Natural killer cell treated with Interleukin-12 subunit alpha and Interleukin-12 subunit beta and Interleukin-15 and Interleukin-18, amount 100 ng/mL, for 72 hours (primary cell): ENCODE measurements around the gene ARHGEF16. TPM values are rescaled to one million over a fixed set of nuclear protein-coding genes. Genes with fewer than 3 reads are reported as not detected.

ENCODE experiments used
- ATAC-seq, 2 donors: fragments of 150-1000 bp; cut with Tn5 transposase in 1 of 2; sonication (Bioruptor Pico), chemical (Tn5 transposase) in 1 of 2; 2 replicates each; pipeline ENCODE4 v1.10.0; 2021
- DNase-seq: peaks from one replicate; pipeline ENCODE4 v3.0.0; 2022; ENCODE audit warnings: low spot score
- H3K27ac Mint-ChIP-seq, 2 donors: 1 replicate in 1 of 2; 2 replicates in 1 of 2; pipeline ENCODE4 v1.8.0; 2022; ENCODE audit warnings: mixed read lengths in 2 of 2, mild to moderate bottlenecking in 1 of 2, moderate library complexity in 1 of 2
- H3K27me3 Mint-ChIP-seq, 2 donors: 1 replicate in 1 of 2; 2 replicates in 1 of 2; pipeline ENCODE4 v1.8.0; 2022; ENCODE audit warnings: mixed read lengths in 2 of 2
- H3K36me3 Mint-ChIP-seq: one replicate; pipeline ENCODE4 v1.8.0; 2022; ENCODE audit warnings: mixed read lengths
- H3K4me1 Mint-ChIP-seq, 2 donors: 1 replicate in 1 of 2; 2 replicates in 1 of 2; pipeline ENCODE4 v1.8.0; 2022; ENCODE audit warnings: low read depth in 2 of 2, mixed read lengths in 2 of 2, mild to moderate bottlenecking in 1 of 2
- H3K4me3 Mint-ChIP-seq: one replicate; pipeline ENCODE4 v1.8.0; 2022; ENCODE audit warnings: mixed read lengths
- H3K9me3 Mint-ChIP-seq: 2 replicates; pipeline ENCODE4 v1.8.0; 2022; ENCODE audit warnings: mixed read lengths
- total RNA-seq, 2 donors: library from RNA; stranded (reverse); gene quantifications; one replicate each; pipeline ENCODE4 v1.2.3, GENCODE V29; 2022

Gene ARHGEF16
- total RNA-seq, 2 donors from 2014 or later: not detected

DNA sequence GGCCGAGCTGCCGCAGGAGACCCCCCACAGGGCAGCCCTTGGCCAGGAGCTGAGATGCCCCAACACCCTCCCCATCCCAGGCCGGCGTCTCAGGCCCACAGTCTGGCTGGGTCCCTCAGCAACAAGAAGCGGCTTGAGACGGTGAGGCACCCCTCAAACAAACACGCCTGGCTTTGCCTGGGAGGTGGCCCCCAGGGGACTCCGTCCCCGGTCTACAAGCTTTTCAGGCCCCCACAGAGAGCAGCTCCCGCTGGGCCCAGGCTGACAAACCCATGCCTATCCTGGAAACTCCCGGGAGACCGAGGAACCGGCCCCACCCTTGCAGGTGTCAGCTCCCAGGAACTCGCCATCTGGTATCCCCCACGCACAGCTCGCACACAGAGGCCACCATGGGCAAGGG, 67.0 kb downstream of the ARHGEF16 start:
- no peaks in the 10 kb centered on the region for H3K4me1 Mint-ChIP-seq
- DNase-seq (no peak), ATAC-seq (no peak)
- no peaks in the 10 kb centered on the region for H3K36me3 Mint-ChIP-seq
- H3K27me3 Mint-ChIP-seq: no peaks in the 10 kb centered on the region
- no peak overlapping the region for H3K4me3 Mint-ChIP-seq
- H3K27ac Mint-ChIP-seq: no peak overlapping the region
- no peaks in the 10 kb centered on the region for H3K9me3 Mint-ChIP-seq

DNA sequence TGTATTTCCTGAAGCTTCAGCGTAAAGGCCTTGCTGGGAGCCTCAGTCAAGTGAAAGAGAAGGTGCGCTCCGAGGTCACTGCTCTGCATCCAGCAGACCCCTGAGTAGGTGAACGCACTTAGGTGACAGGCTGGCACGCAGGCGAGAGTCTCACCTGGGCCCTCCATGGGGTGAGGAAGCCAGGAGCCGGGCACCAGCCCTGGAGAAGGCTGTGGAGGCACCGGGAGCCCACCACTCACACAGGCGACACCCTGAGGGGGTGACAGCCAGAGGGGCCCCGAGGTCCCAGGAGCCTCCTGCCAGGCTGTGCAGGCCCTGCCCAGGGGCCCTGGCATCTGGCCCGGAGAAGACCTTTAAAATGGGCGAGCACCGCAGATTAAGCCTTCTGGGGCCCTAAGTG, 67.6 kb downstream of the ARHGEF16 start:
- Mint-ChIP-seq H3K9me3 (no peaks in the 10 kb centered on the region), H3K4me3 (no peak overlapping the region)
- ATAC-seq: no peak

DNA sequence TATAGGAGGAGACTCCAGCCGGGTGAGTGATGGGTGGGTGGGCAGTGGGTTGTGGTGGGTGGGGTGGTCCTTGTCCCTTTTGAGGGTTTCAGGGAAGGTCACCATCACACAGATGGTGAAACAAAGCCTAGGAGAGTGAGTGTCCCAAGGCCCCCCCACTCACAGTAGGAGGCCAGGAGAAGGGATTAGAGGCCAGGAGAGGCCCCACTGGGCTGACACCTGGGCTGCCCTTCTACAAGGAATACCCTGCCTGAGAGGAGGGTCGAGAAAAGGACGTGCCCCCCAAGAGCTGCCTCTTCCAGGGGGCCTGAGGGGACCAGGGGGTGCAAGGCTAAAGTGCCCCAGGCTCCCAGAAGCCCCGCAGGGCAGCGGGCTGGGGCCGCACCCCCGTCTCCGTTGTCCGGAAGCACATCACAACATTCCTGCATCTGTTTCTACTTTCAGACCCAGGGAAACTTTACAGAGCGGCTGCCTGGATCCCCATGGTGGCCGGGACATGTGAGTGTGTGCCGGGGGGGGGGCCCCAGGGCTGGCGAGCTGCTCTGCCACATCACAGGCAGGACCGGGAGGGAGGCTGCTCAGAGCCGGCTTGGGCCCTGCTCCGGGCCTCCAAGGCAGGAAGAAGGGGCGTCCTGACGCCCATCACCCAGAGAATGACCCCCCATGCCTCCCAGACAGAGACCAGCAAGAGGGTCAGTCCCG, 68.2 kb downstream of the ARHGEF16 start:
- no peak overlapping the region for H3K27ac Mint-ChIP-seq
- H3K36me3 Mint-ChIP-seq: no peaks in the 10 kb centered on the region
- H3K27me3 Mint-ChIP-seq: no peaks in the 10 kb centered on the region
- H3K9me3 Mint-ChIP-seq: no peaks in the 10 kb centered on the region
- DNase-seq (no peak), ATAC-seq (no peak)
- no peaks in the 10 kb centered on the region for H3K4me1 Mint-ChIP-seq
- no peak overlapping the region for H3K4me3 Mint-ChIP-seq

More for the DNA sequence above, 67.6 kb downstream of the ARHGEF16 start:
- Mint-ChIP-seq H3K36me3 (no peaks in the 10 kb centered on the region), H3K27me3 (no peaks in the 10 kb centered on the region), H3K27ac (no peak overlapping the region), H3K4me1 (no peaks in the 10 kb centered on the region)
- DNase-seq: no peak

DNA sequence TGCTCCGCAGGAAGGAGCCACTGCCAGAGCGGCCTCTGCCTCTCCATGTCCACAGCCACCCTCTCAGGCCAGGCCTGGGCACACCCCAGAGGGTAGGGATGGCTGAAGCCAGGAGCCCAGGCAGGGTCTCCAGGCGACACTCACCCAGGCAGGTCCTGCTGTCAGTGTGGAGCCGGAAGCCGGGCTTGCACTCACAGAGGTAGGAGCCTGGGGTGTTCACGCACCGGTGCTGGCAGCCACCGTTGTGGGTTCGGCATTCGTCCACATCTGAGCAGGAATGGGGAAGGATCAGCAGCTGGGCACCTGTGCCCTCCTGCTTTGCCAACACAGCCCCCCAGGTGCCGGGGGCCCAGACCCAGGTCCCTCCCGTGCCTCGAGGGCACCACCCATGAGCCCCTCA, 69.5 kb downstream of the ARHGEF16 start:
- no peak for DNase-seq
- Mint-ChIP-seq H3K4me3 (no peak overlapping the region), H3K4me1 (no peaks in the 10 kb centered on the region), H3K9me3 (no peaks in the 10 kb centered on the region), H3K36me3 (no peaks in the 10 kb centered on the region), H3K27me3 (no peaks in the 10 kb centered on the region), H3K27ac (no peak overlapping the region)
- ATAC-seq: no peak

DNA sequence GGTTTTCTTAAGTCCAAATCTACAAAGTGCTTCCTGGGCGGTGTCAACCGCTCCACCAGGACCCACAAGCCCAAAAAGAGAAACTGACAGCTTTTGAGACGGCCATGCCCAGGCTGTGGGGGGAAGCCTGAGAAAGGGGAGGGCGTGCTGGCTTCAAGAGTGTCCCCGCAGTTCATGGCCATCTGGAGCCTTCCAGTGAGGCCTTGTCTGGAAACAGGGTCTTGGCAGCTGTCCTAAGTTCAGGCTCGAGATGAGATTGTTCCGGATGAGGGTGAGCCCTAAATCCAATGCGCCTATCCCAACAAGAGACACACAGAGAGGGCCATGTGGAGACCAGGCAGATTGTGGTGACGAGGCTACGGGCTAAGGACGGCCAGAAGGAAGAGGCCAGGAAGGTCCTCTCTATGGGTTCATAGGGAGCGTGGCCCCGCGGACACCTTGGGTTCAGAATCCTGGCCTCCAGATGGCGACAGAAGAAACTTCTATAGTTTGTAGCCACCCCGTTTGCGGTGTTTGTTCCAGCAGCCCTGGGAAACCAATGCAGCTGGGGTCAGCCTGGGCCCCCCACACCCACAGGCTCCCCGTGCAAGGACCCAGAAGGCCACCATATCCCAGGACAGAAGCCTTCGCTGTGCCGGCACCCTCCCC, 70.2 kb downstream of the ARHGEF16 start:
- DNase-seq (no peak), ATAC-seq (no peak)
- Mint-ChIP-seq H3K27ac (no peak overlapping the region), H3K9me3 (no peaks in the 10 kb centered on the region), H3K27me3 (no peaks in the 10 kb centered on the region), H3K4me3 (no peak overlapping the region), H3K36me3 (no peaks in the 10 kb centered on the region), H3K4me1 (no peaks in the 10 kb centered on the region)

DNA sequence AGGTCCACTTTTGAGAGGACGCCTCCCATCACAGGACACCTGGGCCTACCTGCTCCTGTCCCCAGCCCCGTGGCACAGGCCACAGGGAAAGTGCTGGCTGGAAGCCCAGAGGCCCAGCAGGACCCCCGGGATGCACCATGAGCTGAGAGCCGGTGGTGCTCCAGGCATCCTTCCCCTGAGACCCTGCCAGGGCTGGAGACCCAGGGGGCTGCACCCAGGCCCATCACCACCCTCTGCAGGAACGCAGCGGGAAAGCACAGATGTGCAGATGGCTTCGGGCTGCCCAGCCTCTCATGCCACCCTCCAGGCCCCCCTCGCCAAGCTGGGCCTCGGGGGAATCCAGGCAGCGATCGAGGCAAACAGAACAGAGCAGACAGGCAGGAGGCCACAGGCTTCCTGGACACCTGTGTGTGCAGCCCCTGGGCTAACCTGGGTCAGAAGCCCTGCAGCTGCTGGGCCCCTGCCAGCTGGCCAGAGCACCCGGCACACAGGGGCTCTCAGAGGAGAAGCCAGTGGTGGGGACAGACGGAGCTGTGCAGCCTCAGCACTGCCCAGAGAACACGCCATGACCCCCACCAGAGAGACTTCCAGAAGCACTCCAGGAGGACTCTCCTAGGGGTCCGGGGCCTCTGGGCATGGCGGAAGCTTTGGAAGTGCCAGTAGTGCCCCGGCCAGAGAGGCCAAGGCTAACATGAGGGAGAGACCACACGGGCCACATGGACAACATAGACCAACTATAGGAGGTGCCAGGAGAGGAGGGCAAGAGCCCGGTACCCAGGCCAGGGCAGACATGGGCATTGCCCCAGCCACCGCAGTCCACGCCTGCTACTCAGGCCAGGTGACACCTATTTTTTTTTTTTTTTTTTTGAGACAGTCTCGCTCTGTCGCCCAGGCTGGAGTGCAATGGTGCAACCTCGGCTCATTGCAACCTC, 71.4 kb downstream of the ARHGEF16 start:
- Mint-ChIP-seq H3K27me3 (no peaks in the 10 kb centered on the region), H3K4me3 (no peak overlapping the region), H3K9me3 (no peaks in the 10 kb centered on the region), H3K36me3 (no peaks in the 10 kb centered on the region), H3K4me1 (no peaks in the 10 kb centered on the region), H3K27ac (no peak overlapping the region)
- ATAC-seq (no peak), DNase-seq (no peak)

DNA sequence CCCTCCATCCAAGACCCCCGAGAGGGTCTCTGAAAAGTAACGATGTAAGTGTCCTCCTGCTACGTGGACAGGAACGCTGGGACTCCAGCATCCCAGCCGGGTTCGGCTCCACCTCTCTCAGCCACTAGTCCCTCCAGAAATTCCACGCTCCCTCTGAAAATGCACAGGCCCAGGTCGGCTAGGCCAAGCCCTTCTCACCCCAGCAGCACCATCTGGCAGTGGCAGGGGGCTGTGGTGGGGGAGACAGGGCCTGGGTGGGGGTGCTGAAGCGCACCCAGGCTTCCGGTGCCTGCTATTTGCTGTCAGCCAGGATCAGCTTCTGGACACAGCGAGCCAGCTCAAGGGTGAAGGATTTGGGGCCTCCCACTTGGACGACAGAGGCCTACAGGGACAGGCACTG, 73.3 kb downstream of the ARHGEF16 start:
- Mint-ChIP-seq H3K36me3 (no peaks in the 10 kb centered on the region), H3K4me3 (no peak overlapping the region), H3K27me3 (peaks cover 0 to 5% of the 10 kb centered on the region in 2 donors), H3K4me1 (no peaks in the 10 kb centered on the region), H3K9me3 (no peaks in the 10 kb centered on the region), H3K27ac (no peak overlapping the region)
- no peak for ATAC-seq
- no peak for DNase-seq

DNA sequence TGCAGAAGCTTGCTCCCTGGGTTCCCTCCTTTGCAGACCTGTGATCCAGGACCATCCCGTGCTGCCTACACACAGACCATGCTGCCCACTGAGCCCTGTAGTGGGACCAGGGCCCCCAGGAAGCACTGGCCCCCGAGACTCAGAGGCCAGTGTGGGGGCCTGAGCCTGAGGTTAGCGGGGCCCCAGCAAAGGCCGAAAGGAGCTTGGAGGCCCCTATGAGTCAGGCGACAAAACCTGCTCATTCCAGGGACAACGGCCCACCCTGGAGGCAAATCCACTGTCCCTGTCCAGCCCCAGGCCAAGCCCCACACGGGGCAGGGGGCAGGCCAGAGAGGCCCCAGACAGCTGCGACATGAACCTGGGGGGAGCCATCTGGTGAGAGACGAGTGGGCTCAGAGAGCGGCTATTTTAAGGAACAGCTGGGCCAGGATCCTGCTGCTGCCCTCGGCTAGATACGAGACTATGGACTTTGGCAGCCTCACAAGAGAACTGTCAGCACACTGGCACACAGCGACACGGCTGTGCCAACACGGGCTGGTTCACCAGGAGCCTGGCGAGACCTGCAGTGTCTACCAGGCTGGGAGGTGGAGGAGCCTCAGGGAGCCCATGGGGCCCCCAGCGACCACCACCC, 74.7 kb downstream of the ARHGEF16 start:
- peaks cover 0 to 5% of the 10 kb centered on the region in 2 donors for H3K27me3 Mint-ChIP-seq
- no peak overlapping the region for H3K4me3 Mint-ChIP-seq
- H3K4me1 Mint-ChIP-seq: no peaks in the 10 kb centered on the region
- H3K36me3 Mint-ChIP-seq: no peaks in the 10 kb centered on the region
- no peak for ATAC-seq
- no peak for DNase-seq
- H3K27ac Mint-ChIP-seq: no peak overlapping the region
- no peaks in the 10 kb centered on the region for H3K9me3 Mint-ChIP-seq

DNA sequence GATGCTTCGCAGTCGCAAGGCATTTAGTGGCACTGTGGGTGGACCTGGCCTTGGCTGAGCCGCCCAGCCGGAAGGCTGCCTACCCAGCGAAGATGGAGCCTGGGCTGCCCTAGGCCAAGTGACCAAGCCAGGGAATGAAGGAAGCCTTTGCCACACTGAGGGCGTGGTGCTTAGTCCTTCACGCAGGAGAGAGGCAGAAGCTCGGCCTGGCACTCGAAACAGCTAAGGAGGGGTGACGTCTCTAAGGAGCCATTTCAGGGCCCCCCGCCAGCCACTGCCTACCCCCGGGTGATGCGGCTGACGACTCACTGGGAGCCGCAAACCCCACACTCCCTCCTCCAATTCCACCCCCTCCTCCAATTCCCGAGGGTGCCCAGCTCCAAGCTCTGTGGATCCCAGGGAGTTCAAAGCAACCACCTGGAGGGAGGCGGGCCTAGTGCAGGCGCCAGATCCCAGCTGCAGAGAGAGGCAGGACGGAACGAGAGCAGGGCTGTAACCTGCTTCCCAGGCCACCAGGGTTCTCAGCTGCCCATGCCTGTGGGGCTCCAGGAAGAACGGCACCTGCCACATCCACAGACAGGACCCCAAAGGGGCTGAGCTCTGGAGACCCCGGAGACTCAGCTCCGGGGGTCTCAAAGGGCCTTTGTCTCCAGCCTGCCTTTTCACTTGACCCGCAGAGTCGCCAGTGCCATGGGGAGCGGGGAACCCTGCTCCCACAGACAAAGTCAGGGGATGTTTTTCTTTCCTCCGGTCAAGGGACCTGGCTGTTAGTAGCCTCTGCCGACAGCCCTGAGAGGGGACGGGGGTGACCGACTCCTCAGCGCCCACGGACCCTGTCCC, 75.8 kb downstream of the ARHGEF16 start:
- no peak for ATAC-seq
- Mint-ChIP-seq H3K27me3 (peaks cover 0 to 5% of the 10 kb centered on the region in 2 donors), H3K27ac (no peak overlapping the region), H3K4me1 (no peaks in the 10 kb centered on the region), H3K36me3 (no peaks in the 10 kb centered on the region), H3K9me3 (no peaks in the 10 kb centered on the region), H3K4me3 (no peak overlapping the region)
- DNase-seq: no peak

Other genes with a start within 250 kb of the ARHGEF16 start
- gene MEGF6, start 156.8 kb downstream of the ARHGEF16 start, total RNA-seq: 1 to 10 TPM in 1 of 2 donors, under 1 TPM in 1; 0.36 to 1.6 TPM
- 10 to 100 TPM; 11.9 to 18.4 TPM for gene TPRG1L, start 170.3 kb downstream of the ARHGEF16 start, total RNA-seq
- gene WRAP73, start 195.4 kb downstream of the ARHGEF16 start, total RNA-seq: 10 to 100 TPM; 27.6 to 51.3 TPM
- gene TP73, start 197.9 kb downstream of the ARHGEF16 start, total RNA-seq: 1 to 10 TPM; 1.5 to 5.7 TPM